RWPE1 (cell line): ENCODE measurements around the gene ROCK1.

Experiments
- CTCF ChIA-PET: fragments of 350-600 bp; sonication (Branson Sonifier 250); formaldehyde crosslinking; extraction: SDS; loops from one replicate; lab custom pipeline; 2021; lab: Yijun Ruan, JAX
- POLR2A ChIA-PET: fragments of 400-600 bp; formaldehyde crosslinking; extraction: SDS; loops from one replicate; lab custom pipeline; 2020; ENCODE audit warnings: antibody characterized with exemption; ENCODE audit not compliant: low non-redundant PET; lab: Yijun Ruan, JAX
- DNase-seq: peaks from one replicate; pipeline ENCODE4 v3.0.0; 2012; ENCODE audit warnings: low spot score
- H3K27ac ChIP-seq: fragments of 450-650 bp; 2 replicates; pipeline ENCODE4 v1.5.1; 2017
- CTCF ChIP-seq: fragments of 450-650 bp; conservative IDR thresholded peaks from 2 replicates; pipeline ENCODE4 v1.5.1; 2017; ENCODE audit warnings: low read depth, mild to moderate bottlenecking

The ROCK1 gene

GRCh38 chr18:21096760-21097159 lies 14.9 kb downstream of the ROCK1 start:
- ChIA-PET CTCF (no interaction called here), POLR2A (no interaction called here)
- DNase-seq: no peak
- H3K27ac ChIP-seq: no peak overlapping the region
- TF ChIP-seq CTCF: no peak

- ChIA-PET CTCF (no interaction called here), POLR2A (no interaction called here)
- no peak overlapping the region for H3K27ac ChIP-seq
- no peak for TF ChIP-seq CTCF
- DNase-seq: no peak
These were observed 18.5 kb downstream of the ROCK1 start for GRCh38 chr18:21093133-21093532.

- ChIA-PET POLR2A (no interaction called here), CTCF (interaction anchor here (0.6 to 0.7 kb wide), 2 partner anchors 9 to 107 kb away, joined by 3 to 4 read pairs; no protein-coding TSS in a partner anchor)
- TF ChIP-seq CTCF: no peak
- DNase-seq: no peak
- no peak overlapping the region for H3K27ac ChIP-seq
These were observed 20.9 kb downstream of the ROCK1 start for GRCh38 chr18:21090680-21091079.

GRCh38 chr18:21085579-21086166 lies 25.9 kb downstream of the ROCK1 start:
- TF ChIP-seq CTCF: no peak
- no peak for DNase-seq
- H3K27ac ChIP-seq: no peak overlapping the region
- ChIA-PET POLR2A (no interaction called here), CTCF (no interaction called here)

GRCh38 chr18:21084511-21085078 lies 27.0 kb downstream of the ROCK1 start:
- ChIA-PET POLR2A (no interaction called here), CTCF (interaction anchor here (0.6 kb wide), 1 partner anchor 23 kb away, joined by 5 read pairs; no protein-coding TSS in a partner anchor)

GRCh38 chr18:21083017-21083416 lies 28.6 kb downstream of the ROCK1 start:
- POLR2A ChIA-PET: no interaction called here
- no peak overlapping the region for H3K27ac ChIP-seq
- no peak for TF ChIP-seq CTCF
- CTCF ChIA-PET: no interaction called here
- DNase-seq: no peak

More at GRCh38 chr18:21084511-21085078, 27.0 kb downstream of the ROCK1 start:
- TF ChIP-seq CTCF: no peak
- DNase-seq: no peak
- H3K27ac ChIP-seq: no peak overlapping the region
